AG09309 (cell line): ENCODE results near the gene TRMT11.

ENCODE experiments used
- DNase-seq: peaks from one replicate; pipeline ENCODE4 v3.0.0-alpha.2; 2010; ENCODE audit warnings: low read depth
- H3K4me3 ChIP-seq: 2 replicates; pipeline ENCODE4 v1.5.1; 2011; ENCODE audit warnings: mild to moderate bottlenecking, low read depth, low read length, moderate library complexity; ENCODE audit not compliant: control insufficient read depth
- TF ChIP-seq, protein P1 (sequence below): IDR thresholded peaks from 2 replicates; pipeline ENCODE4 v1.5.1; 2011; ENCODE audit warnings: mild to moderate bottlenecking, low read depth, low read length, inconsistent platforms; ENCODE audit not compliant: insufficient read depth, control insufficient read depth; ENCODE audit errors: missing control alignments

TRMT11 gene

DNA sequence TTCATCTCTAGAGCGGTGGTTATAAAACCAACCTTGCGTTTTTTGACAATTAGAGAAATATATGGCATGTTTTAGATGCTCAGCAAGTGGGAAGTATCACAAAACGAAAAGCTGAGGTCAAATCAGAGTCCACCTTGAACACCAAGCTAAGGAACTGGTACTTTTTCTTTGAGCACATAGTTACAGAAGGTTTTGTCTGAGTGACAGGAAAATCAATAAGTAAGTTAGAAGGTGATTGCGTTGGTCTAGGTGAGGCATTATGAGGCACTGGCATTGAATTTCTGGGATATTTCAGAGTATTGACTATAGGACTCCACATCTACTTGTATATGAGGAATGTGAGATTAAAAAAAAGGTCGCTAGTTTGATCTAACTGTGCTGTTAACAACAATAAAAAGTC lies 30.4 kb upstream of the TRMT11 start:
- H3K4me3 ChIP-seq: no peak overlapping the region
- DNase-seq: no peak
- TF ChIP-seq, protein P1, sequence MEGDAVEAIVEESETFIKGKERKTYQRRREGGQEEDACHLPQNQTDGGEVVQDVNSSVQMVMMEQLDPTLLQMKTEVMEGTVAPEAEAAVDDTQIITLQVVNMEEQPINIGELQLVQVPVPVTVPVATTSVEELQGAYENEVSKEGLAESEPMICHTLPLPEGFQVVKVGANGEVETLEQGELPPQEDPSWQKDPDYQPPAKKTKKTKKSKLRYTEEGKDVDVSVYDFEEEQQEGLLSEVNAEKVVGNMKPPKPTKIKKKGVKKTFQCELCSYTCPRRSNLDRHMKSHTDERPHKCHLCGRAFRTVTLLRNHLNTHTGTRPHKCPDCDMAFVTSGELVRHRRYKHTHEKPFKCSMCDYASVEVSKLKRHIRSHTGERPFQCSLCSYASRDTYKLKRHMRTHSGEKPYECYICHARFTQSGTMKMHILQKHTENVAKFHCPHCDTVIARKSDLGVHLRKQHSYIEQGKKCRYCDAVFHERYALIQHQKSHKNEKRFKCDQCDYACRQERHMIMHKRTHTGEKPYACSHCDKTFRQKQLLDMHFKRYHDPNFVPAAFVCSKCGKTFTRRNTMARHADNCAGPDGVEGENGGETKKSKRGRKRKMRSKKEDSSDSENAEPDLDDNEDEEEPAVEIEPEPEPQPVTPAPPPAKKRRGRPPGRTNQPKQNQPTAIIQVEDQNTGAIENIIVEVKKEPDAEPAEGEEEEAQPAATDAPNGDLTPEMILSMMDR: no peak

DNA sequence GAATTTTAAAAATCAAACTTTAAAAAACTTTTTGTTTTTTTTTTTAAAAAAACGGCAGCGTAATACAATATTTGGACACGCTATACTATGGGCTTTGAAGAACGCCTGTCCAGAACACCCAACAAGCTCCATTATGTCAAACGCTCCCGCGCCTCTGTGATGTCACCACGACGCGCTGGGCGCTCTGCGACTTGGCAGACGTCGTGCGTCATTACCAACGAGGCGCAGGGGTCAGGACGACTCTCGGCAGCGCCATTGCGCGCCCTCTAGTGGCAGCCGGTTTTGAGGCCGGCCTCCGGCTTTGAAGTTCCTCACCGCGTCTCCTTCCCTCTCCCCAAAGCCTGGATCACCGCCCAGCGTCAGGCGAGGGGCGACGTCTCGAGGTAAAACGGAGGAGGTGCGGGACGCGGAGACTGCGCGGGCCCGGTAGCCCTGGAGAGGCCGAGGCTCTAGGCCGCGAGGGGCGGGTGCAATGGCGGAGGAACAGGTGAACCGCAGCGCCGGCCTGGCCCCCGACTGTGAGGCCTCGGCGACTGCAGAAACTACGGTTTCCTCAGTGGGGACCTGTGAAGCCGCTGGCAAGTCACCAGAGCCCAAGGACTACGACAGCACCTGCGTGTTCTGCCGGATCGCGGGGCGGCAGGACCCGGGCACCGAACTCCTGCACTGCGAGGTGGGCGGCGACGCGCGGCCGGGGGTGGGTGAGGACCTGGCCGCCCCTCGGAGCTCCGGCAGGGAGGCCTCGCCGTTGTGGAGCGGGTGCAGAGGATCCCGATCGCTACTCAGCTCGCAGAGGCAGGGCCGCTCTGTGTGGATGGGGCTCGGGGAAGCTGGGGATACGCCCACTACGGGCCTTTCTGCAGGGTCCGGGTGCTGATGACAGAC lies 29.6 kb upstream of the TRMT11 start, which contains the start of gene HINT3:
HINT3 (plus strand) TSS at position 265 of the 885 bp plus-strand sequence; CDS start at position 473, 208 bp downstream.
- TF ChIP-seq, protein P1: peak; percentile 94
- peak within 1 kb of the TSS; percentile 78 for H3K4me3 ChIP-seq
- peak; percentile 74 for DNase-seq

DNA sequence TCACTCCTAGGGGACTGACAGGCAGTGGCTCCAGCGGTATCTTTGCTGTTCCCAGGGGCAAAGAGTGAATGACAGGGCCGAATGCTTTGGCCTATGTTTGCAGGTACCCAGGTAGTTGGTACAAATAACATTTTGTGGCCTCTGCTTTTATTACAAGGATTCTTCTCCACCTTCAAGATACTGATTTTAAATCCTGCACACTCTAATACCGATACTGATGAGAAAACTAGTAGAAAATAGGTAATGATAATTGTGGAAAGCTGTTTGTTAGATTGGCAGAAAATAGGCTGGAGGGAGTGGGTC lies 29.0 kb upstream of the TRMT11 start:
- no peak for DNase-seq
- TF ChIP-seq, protein P1: no peak
- peak overlapping the region; percentile 78 for H3K4me3 ChIP-seq

DNA sequence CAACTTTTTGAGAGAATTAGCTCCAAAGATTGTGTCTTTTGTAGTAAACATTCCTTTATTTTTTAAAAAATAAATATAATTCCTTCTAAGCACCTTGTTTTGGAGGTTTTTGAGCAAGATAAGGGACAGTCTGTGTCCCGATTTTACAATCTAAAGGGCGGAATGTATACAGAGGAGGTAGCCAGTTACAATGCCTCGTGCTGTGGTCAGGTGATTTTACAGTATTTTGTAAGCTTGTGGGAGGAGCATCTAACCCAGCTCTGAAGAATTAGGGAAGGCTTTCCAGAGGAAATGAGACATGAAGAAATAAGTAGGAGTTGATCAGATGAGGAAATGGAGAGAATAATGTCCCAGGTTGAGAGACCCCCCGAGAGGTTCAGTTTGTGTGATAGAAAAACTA lies 28.5 kb upstream of the TRMT11 start:
- TF ChIP-seq, protein P1: no peak
- no peak overlapping the region for H3K4me3 ChIP-seq
- DNase-seq: no peak

DNA sequence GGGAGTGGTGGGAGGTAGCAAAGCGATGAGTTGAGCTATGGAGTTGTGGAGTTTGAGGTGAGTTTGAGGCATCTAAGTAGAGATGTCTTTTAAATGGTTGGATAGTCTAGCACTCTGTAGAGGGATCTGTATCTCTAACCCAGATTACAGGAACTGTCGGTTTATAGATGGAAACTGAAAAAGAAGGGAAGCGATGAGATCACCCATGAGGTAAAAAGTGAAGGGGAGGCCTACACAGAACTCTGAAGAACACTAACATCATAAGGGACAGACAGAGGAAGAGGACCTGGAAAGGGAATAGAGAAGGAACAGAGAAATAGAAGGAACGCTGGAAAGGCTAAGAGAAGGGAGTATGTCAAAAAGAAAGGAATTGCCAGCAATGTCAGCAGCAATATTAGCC lies 27.3 kb upstream of the TRMT11 start:
- TF ChIP-seq, protein P1: no peak
- DNase-seq: no peak
- H3K4me3 ChIP-seq: no peak overlapping the region

DNA sequence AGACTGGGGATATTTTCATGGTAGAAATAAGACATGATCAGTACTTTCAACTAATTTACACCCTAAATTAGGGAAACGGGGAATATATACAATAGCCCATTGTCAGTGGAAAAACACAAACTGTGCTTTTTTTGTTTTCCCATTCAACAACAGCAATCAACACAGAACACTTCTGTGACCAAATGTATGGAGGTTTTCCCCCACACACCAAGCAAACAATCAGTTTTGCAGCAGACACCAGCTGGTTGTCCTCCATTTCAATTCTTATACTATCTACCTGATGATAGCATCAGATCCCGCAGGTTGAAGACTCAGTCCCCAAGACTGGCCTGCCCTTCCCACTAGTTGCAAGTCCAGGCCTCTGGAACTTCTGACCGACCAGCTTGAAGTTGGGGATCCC lies 25.2 kb upstream of the TRMT11 start:
- TF ChIP-seq, protein P1: no peak
- DNase-seq: no peak
- H3K4me3 ChIP-seq: no peak overlapping the region
